ENCODE measurements around the gene PTPRN2.
"Not testable (repeated sequence)": the region's sequence is repeated elsewhere in the genome, so short reads cannot be mapped to it uniquely, and the experiment has no call there.

The PTPRN2 gene

DNA sequence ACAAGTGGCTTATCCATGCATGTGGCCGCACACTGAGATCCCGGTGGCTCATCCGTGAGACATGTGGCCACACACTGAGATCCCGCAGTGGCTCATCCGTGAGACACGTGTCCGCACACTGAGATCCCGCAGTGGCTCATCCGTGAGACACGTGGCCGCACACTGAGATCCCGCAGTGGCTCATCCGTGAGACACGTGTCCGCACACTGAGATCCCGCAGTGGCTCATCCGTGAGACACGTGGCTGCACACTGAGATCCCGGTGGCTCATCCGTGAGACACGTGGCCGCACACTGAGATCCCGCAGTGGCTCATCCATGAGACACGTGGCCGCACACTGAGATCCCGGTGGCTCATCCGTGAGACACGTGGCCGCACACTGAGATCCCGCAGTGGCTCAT lies 181.9 kb downstream of the PTPRN2 start:
- in situ Hi-C loops (cut with HindIII; ENCODE audit: low pct_ligation_motif_present, low pct_unique_long_range_greater_than_20kb, low sequenced_read_pairs), result not testable (repeated sequence)

DNA sequence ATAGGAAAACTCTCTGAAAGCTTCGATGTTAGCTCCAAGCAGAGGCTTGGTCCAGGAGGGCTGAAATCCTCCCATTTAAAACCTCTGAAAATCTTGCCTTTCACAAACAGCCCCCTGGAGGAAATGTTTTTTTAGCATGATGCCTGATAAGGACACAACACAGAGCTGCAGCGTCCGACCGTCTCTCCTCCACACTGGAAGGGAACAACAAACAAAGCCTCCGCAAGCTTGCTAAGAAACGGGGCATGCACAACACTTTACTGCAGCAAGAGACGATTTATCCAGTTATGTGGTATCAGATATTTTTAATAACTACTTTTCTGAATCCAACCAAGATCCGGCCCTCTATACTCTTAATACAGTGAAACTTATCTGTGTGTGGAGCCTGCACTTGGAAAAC lies 182.3 kb downstream of the PTPRN2 start:
- in situ Hi-C loops (cut with HindIII; ENCODE audit: low pct_ligation_motif_present, low pct_unique_long_range_greater_than_20kb, low sequenced_read_pairs), result no loop called here
- DNase-seq, result no peak

More for the DNA sequence above, 181.9 kb downstream of the PTPRN2 start:
- DNase-seq, result not testable (repeated sequence)

- DNase-seq, result no peak
Observed at GRCh38 chr7:158404031-158404761, 183.4 kb downstream of the PTPRN2 start.

DNA sequence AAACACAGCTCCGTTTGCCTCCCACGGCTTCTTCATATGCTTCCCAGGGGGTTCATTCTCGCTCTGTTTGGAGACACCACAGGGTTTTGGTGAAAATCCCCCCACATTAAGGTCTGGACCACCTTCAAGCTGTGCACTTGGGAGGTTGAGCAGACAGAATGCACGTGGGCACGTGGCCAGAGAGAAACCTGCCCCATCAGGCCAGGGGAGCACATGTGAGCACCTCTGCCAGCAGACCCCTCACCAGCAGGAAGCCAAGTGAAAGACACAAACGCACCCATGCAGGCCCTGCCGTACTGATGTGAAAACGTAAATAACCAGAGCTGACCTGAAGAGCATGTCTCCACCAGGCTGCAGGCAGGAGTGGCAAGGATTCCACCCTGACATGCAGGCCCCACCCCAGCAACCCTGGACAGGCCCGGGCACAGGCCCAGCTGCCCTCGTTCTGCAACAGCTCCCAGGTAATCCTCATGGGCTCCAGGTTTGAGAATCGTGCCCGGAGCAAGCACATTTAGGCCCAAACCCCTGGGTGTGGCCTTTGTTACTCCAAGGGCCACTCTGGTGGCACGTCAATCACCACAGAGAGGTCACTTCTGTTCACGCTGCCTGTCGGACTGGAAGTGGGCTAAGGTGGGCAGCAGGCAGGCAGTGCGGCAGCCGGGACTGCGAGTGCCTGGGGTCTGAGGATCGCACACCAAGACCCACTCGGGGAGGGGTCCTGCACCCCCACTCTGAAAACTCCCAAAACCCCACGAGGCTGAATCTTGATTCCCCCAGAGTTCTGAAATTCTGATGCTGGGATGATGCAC lies 184.4 kb downstream of the PTPRN2 start:
- DNase-seq, result no peak
- in situ Hi-C loops (cut with HindIII; ENCODE audit: low pct_ligation_motif_present, low pct_unique_long_range_greater_than_20kb, low sequenced_read_pairs), result no loop called here

More at GRCh38 chr7:158404031-158404761, 183.4 kb downstream of the PTPRN2 start:
- in situ Hi-C loops (cut with HindIII; ENCODE audit: low pct_ligation_motif_present, low pct_unique_long_range_greater_than_20kb, low sequenced_read_pairs), result no loop called here

GRCh38 chr7:158402471-158402870 lies 185.2 kb downstream of the PTPRN2 start:
- in situ Hi-C loops (cut with HindIII; ENCODE audit: low pct_ligation_motif_present, low pct_unique_long_range_greater_than_20kb, low sequenced_read_pairs), result no loop called here
- no peak for DNase-seq

GRCh38 chr7:158401826-158402225 lies 185.8 kb downstream of the PTPRN2 start:
- in situ Hi-C loops (cut with HindIII; ENCODE audit: low pct_ligation_motif_present, low pct_unique_long_range_greater_than_20kb, low sequenced_read_pairs), result no loop called here

GRCh38 chr7:158401295-158401694 lies 186.3 kb downstream of the PTPRN2 start:
- no peak for DNase-seq
- in situ Hi-C loops (cut with HindIII; ENCODE audit: low pct_ligation_motif_present, low pct_unique_long_range_greater_than_20kb, low sequenced_read_pairs), result no loop called here

More at GRCh38 chr7:158401826-158402225, 185.8 kb downstream of the PTPRN2 start:
- no peak for DNase-seq

- in situ Hi-C loops (cut with HindIII; ENCODE audit: low pct_ligation_motif_present, low pct_unique_long_range_greater_than_20kb, low sequenced_read_pairs), result no loop called here
- DNase-seq, result no peak
Observed at GRCh38 chr7:158400601-158401225, 186.9 kb downstream of the PTPRN2 start.

DNA sequence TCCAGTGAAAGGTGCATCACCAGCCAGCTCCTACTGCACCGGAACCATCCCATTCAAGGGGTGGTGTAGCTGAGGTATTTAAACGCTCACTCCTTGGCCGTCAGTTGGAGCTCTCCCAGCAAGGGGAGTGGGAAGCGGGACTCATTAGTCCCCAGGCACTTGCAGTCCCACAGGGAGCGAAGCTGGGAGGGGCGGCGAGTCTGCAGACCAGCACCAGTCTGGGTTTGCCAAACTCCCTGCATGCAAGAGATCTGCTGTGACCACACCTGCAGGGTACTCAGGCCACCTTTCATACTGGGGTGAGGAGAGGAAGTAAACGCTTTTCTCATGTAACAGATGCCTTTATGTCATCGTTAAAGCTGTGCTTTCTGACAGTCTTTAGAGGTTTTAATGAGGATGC lies 187.9 kb downstream of the PTPRN2 start:
- in situ Hi-C loops (cut with HindIII; ENCODE audit: low pct_ligation_motif_present, low pct_unique_long_range_greater_than_20kb, low sequenced_read_pairs), result no loop called here
- DNase-seq, result no peak

GRCh38 chr7:158398750-158399149 lies 188.9 kb downstream of the PTPRN2 start:
- no peak for DNase-seq
- in situ Hi-C loops (cut with HindIII; ENCODE audit: low pct_ligation_motif_present, low pct_unique_long_range_greater_than_20kb, low sequenced_read_pairs), result no loop called here

- in situ Hi-C loops (cut with HindIII; ENCODE audit: low pct_ligation_motif_present, low pct_unique_long_range_greater_than_20kb, low sequenced_read_pairs), result no loop called here
- no peak for DNase-seq
Observed at GRCh38 chr7:158397885-158398284, 189.7 kb downstream of the PTPRN2 start.

DNA sequence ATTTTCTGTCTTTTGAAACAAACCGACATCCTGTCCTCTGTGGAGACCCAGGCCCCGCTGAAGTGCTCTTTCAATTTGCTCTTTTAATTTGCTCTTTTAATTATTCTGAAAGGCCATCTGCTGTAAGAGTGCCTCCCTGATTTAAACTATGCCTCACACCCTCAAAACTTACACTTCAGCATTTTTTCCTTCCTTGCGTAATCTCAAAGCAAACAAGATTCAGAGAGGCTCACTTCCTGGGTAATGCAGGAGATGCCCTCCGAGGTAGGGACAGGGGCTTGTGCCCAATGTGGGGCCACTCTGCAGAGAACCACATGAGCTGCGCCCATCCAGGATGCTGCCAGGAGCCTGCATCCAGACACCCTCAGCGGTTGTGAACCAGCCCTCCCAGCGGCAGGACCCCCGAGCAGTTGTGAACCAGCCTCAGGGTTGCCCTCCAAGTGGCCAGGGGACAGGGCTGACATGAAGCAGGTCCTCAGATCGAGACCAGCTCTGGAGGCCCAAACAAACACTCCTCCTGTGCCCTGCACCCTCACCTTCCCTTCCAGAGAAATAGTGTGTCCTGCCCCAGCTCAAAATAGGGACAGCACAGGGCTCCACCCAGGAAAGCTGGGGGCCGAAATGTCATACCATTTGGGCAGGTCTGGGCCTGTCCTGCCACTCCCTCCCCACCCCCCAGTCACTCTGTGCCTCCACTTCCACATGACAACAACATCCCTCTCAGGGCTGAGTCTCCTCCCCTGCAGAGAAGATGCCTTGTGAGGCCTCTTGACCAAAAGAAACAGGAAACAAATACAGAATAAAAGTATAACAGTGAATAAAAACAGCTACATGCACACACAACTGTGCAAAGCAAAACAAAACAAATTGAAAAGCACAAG lies 190.4 kb downstream of the PTPRN2 start:
- in situ Hi-C loops (cut with HindIII; ENCODE audit: low pct_ligation_motif_present, low pct_unique_long_range_greater_than_20kb, low sequenced_read_pairs), result no loop called here
- DNase-seq, result no peak

DNA sequence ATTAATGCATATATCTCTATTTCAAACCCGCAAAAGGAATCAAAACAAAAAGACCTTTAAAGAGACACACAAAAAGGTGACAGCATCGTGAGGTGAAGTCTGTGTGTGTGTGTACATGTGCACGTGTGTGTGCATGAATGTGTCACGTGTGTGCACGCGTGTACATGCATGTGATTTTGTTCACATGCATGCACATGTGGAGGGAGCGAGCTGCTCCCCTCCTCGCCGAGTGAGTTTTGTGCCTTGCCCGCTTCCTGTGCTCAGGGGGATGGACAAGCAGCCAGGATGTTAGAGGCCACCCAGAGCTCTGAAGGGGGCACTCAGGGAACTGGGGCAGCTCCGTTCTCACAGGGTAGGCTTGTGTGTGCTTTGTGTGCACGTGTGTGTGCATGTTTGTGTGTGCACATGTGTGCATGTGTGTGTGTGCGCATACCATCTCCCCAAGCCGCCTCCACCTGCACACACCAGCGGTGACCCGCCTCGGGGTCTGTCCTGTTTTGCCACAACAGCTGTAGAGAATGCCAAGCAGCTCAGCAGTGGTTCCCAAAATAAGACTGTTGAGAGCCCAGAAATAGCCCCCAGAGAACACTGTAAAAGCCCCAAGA lies 191.2 kb downstream of the PTPRN2 start:
- DNase-seq, result no peak
- in situ Hi-C loops (cut with HindIII; ENCODE audit: low pct_ligation_motif_present, low pct_unique_long_range_greater_than_20kb, low sequenced_read_pairs), result no loop called here

DNA sequence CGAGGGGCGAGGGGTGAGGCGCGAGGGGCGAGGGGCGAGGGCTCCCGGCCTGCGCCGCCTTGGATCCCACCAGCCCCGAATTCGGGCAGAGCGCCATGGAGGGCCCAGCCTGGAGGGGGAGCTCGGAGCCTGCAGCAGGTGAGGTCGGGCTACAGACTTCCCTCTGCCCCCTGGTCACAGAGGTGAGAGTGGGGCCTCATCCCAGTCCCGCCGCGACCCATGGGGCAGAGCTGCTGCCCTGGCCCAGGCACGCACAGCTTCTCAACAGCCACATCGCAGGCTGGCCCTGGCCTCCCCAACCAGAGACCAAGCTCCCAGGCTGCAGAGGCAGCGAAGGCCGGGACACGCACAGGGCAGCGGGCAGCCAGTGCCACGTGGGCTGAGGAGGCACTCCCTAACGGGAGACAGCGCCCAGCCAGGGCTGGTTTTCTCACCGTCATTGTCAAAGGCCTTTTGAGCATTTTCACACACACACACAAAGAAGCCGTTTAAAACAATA lies 191.8 kb downstream of the PTPRN2 start:
- DNase-seq, result no peak
- in situ Hi-C loops (cut with HindIII; ENCODE audit: low pct_ligation_motif_present, low pct_unique_long_range_greater_than_20kb, low sequenced_read_pairs), result no loop called here

- no peak for DNase-seq
- in situ Hi-C loops (cut with HindIII; ENCODE audit: low pct_ligation_motif_present, low pct_unique_long_range_greater_than_20kb, low sequenced_read_pairs), result no loop called here
Observed at GRCh38 chr7:158395349-158395748, 192.3 kb downstream of the PTPRN2 start.

- no peak for DNase-seq
- in situ Hi-C loops (cut with HindIII; ENCODE audit: low pct_ligation_motif_present, low pct_unique_long_range_greater_than_20kb, low sequenced_read_pairs), result no loop called here
Observed at GRCh38 chr7:158394936-158395335, 192.7 kb downstream of the PTPRN2 start.

GRCh38 chr7:158393926-158394625 lies 193.5 kb downstream of the PTPRN2 start:
- DNase-seq, result no peak
- in situ Hi-C loops (cut with HindIII; ENCODE audit: low pct_ligation_motif_present, low pct_unique_long_range_greater_than_20kb, low sequenced_read_pairs), result no loop called here

Measured in ACHN (cell line).